Lower leg skin (tissue), 4 donors: ENCODE data around the gene NUMA1. TPM values are rescaled to one million over a fixed set of nuclear protein-coding genes. Genes with fewer than 3 reads are reported as not detected.
A peak's percentile ranks its signal among the peaks of the same experiment; 100 is the strongest.

Experiments
- DNase-seq, 2 donors: peaks; one replicate each; pipeline ENCODE4 v3.0.0-alpha.2; 2019; ENCODE audit warnings: low spot score in 2 of 2
- H3K4me3 ChIP-seq: fragments of 200-600 bp; sonication (generic); 2 replicates; pipeline ENCODE4 v1.5.1; 2017; ENCODE audit warnings: mild to moderate bottlenecking, low read depth; ENCODE audit not compliant: poor library complexity, severe bottlenecking
- POLR2A ChIP-seq, 2 donors: fragments of 450-650 bp; IDR thresholded peaks; one replicate each; pipeline ENCODE4 v1.6.1; 2016 to 2017; ENCODE audit warnings: antibody characterized with exemption in 2 of 2, mild to moderate bottlenecking in 1 of 2, moderate library complexity in 1 of 2
- WGBS, 2 donors: methylation state at CpG; one replicate each; pipeline ENCODE4 v1.1.5; 2018; 5-methylcytosine and 5-hydroxymethylcytosine counted together
- intact Hi-C: fragments of 100-400 bp; cut with DNase I; formaldehyde crosslinking; loops from one replicate; pipeline ENCODE4 v1.15.0; 2023; ENCODE audit warnings: low total_unique reads
- total RNA-seq, 4 donors: library from RNA; depleted of rRNA; stranded (reverse); fragments of >200 nt; gene quantifications; one replicate each; pipeline ENCODE4 v1.1.0, GENCODE V29; 2016
- TF ChIP-seq, protein P1 (sequence below), 3 donors: fragments of 450-650 bp; IDR thresholded peaks; one replicate each; pipeline ENCODE4 v1.5.1; 2016; ENCODE audit warnings: antibody characterized with exemption in 3 of 3, mild to moderate bottlenecking in 3 of 3, moderate library complexity in 2 of 3

The NUMA1 gene
- total RNA-seq, 4 donors from 2014 or later, result 356 to 592 (median 409) TPM

DNA sequence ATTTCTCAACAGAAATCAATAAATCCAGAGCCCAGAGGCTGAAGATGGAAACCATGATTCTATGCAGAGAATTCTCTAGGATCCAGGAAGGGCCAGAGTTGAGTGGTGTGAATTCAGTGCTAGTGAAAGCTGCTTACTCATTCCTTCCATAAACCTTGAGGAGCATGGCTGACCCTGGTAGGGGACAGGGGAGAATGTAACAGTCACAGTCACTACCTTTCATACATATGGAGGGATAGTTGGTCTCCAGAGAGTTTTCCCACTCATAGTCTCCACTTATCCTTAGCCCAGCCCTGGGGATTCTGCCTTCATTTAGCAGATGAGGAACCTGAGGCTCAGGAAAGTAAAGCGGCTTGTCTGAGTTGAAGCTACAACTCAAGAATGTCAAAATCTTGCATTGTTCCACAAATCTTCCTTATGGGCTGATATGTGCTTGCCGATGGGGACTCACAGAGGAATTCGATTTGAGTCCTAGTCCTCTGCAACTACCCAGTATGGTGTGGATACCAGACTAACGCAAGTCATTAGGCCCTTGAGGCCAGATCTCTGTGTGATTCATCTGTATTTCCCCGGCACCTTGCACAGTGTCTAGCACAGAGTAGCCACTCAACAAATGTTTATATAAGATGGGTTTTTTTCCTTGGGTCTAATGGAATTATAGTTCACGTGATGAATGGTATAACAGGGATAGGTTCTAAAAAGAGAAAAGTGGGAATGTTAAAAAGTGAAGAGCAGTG, 35.8 kb upstream of the NUMA1 start:
- DNase-seq, result no peak
- TF ChIP-seq POLR2A (IDR thresholded peaks at IDR 0.05), result no peak
- TF ChIP-seq, protein P1, sequence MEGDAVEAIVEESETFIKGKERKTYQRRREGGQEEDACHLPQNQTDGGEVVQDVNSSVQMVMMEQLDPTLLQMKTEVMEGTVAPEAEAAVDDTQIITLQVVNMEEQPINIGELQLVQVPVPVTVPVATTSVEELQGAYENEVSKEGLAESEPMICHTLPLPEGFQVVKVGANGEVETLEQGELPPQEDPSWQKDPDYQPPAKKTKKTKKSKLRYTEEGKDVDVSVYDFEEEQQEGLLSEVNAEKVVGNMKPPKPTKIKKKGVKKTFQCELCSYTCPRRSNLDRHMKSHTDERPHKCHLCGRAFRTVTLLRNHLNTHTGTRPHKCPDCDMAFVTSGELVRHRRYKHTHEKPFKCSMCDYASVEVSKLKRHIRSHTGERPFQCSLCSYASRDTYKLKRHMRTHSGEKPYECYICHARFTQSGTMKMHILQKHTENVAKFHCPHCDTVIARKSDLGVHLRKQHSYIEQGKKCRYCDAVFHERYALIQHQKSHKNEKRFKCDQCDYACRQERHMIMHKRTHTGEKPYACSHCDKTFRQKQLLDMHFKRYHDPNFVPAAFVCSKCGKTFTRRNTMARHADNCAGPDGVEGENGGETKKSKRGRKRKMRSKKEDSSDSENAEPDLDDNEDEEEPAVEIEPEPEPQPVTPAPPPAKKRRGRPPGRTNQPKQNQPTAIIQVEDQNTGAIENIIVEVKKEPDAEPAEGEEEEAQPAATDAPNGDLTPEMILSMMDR (IDR thresholded peaks at IDR 0.05), result no peak
- intact Hi-C loops, result no loop called here
- H3K4me3 ChIP-seq, result no peak overlapping the region
- WGBS, 2 donors, result 94 to 95% methylated on average over 6 of the region's 6 CpGs

GRCh38 chr11:72114570-72114969, 34.2 kb upstream of the NUMA1 start:
- TF ChIP-seq POLR2A (IDR thresholded peaks at IDR 0.05), result no peak
- TF ChIP-seq, protein P1 (IDR thresholded peaks at IDR 0.05), result no peak
- no peak overlapping the region for H3K4me3 ChIP-seq
- no peak for DNase-seq
- intact Hi-C loops, result no loop called here
- 61 to 76% methylated on average over 1 of the region's 1 CpG for WGBS, 2 donors

- WGBS, 2 donors, result 47 to 56% methylated on average over 9 of the region's 9 CpGs
Observed at GRCh38 chr11:72112978-72113808, 32.9 kb upstream of the NUMA1 start.

DNA sequence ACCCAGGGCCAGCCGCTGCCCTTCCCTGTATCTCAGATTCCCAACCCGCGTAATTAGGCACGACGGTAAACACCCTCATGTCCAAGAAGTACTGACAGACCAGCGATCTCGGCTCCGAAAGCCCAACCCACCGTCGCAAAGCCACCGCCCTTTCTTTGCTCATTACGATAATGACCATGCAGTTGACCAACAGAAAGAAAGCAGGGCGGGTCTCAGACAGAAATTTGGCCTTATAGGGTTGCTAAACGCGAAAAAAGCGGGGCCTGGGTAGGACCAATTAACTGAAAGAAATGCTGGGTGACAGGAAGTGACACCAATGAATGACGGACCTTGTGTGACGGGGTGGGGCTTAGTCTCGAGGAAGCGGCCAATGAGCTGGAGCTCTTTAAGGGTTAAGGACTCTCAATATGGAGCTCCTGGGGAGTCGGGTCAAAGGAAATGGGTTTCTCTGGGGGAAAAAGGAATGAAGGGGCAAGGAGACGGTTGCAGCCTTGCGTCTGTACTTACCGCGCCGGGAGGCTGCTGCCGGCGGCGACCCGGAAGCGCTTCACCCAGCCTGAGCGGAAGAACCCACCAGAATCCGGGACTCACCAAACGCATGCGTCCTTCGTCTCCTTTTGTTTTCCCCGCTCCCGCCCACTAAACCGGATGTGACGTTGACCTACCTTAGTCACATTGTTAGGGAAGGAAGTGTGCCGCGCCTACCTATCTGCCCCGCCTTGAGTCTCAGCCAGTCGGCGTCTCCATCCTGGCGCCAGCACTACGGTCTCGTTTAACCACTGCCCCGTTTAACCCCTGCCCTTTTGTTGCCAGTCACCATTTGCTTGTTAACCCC, 32.0 kb upstream of the NUMA1 start, which contains the start of gene ANAPC15:
ANAPC15 (minus strand) TSS at position 553 of the 835 bp plus-strand sequence. CDS start 1,419 bp downstream, outside the sequence.
- peak in 1 of 2 donors; percentile 85 for TF ChIP-seq POLR2A (IDR thresholded peaks at IDR 0.05)
- TF ChIP-seq, protein P1 (IDR thresholded peaks at IDR 0.05), result no peak
- intact Hi-C loops, result no loop called here
- no peak within 1 kb of the TSS for H3K4me3 ChIP-seq
- peak; percentile 100 for DNase-seq
- WGBS, 2 donors, result 0% methylated on average over 49 of the region's 49 CpGs

More at GRCh38 chr11:72112978-72113808, 32.9 kb upstream of the NUMA1 start:
- intact Hi-C loops, result no loop called here
- DNase-seq, result no peak
- no peak for TF ChIP-seq POLR2A (IDR thresholded peaks at IDR 0.05)
- TF ChIP-seq, protein P1 (IDR thresholded peaks at IDR 0.05), result no peak
- no peak overlapping the region for H3K4me3 ChIP-seq

- intact Hi-C loops, result no loop called here
- DNase-seq, result no peak
- 1 to 2% methylated on average over 10 of the region's 10 CpGs for WGBS, 2 donors
Observed at GRCh38 chr11:72111300-72112142, 31.2 kb upstream of the NUMA1 start.

More at GRCh38 chr11:72111300-72112142, 31.2 kb upstream of the NUMA1 start:
- no peak overlapping the region for H3K4me3 ChIP-seq
- TF ChIP-seq, protein P1 (IDR thresholded peaks at IDR 0.05), result no peak
- no peak for TF ChIP-seq POLR2A (IDR thresholded peaks at IDR 0.05)
